PC-3 (cell line): ENCODE measurements around the gene ST6GAL1. TPM values are rescaled to one million over a fixed set of nuclear protein-coding genes. Genes with fewer than 3 reads are reported as not detected.
"Not testable (repeated sequence)": the region's sequence is repeated elsewhere in the genome, so short reads cannot be mapped to it uniquely, and the experiment has no call there.

ENCODE experiments used
- ATAC-seq: fragments of 200-7000 bp; cut with Tn5 transposase; 2 replicates; pipeline ENCODE4 v1.9.1; 2020; ENCODE audit warnings: mild to moderate bottlenecking, moderate library complexity
- BruUV-seq: library from RNA; stranded (reverse); fragments of 400-500 nt; replicated peaks from 2 replicates; lab custom pipeline; 2021; lab: Mats Ljungman, UMichigan
- CTCF ChIA-PET: fragments of 300-600 bp; sonication (Branson Sonifier 250); formaldehyde crosslinking; loops from one replicate; lab custom pipeline; 2022; ENCODE audit warnings: antibody characterized with exemption; lab: Charles Lee
- POLR2A ChIA-PET: fragments of 300-600 bp; sonication (Branson Sonifier 250); formaldehyde crosslinking; loops from one replicate; lab custom pipeline; 2022; ENCODE audit warnings: antibody characterized with exemption; ENCODE audit not compliant: unreplicated experiment; lab: Charles Lee
- DNase-seq: peaks from one replicate; pipeline ENCODE4 v3.0.0-alpha.2; 2015
- H2AFZ ChIP-seq: fragments of 300-600 bp; sonication (generic); 2 replicates; pipeline ENCODE4 v1.6.0; 2016; ENCODE audit warnings: antibody characterized with exemption, low read length
- H3F3A ChIP-seq: fragments of 300-600 bp; sonication (generic); one replicate; pipeline ENCODE4 v1.6.0; 2017; ENCODE audit warnings: antibody characterized with exemption, low read length, control low read depth, mild to moderate bottlenecking; ENCODE audit not compliant: unreplicated experiment
- H3K27ac ChIP-seq: fragments of 300-600 bp; sonication (generic); 2 replicates; pipeline ENCODE4 v1.5.1; 2016; ENCODE audit warnings: mild to moderate bottlenecking, low read length
- H3K27me3 ChIP-seq: fragments of 300-600 bp; sonication (generic); 2 replicates; pipeline ENCODE4 v1.6.1; 2016; ENCODE audit warnings: low read length, mixed read lengths
- H3K36me3 ChIP-seq: fragments of 300-600 bp; sonication (generic); 2 replicates; pipeline ENCODE4 v1.6.1; 2016; ENCODE audit warnings: low read depth, mixed run types, low read length, mixed read lengths
- H3K4me1 ChIP-seq: fragments of 300-600 bp; sonication (generic); 2 replicates; pipeline ENCODE4 v1.5.1; 2016; ENCODE audit warnings: low read length; ENCODE audit not compliant: insufficient read depth
- H3K4me2 ChIP-seq: fragments of 300-600 bp; sonication (generic); 2 replicates; pipeline ENCODE4 v1.6.0; 2016; ENCODE audit warnings: low read length
- H3K4me3 ChIP-seq: fragments of 300-600 bp; sonication (generic); 2 replicates; pipeline ENCODE4 v1.5.1; 2016; ENCODE audit warnings: mild to moderate bottlenecking, low read length, mixed read lengths
- H3K79me2 ChIP-seq: fragments of 300-600 bp; sonication (generic); 2 replicates; pipeline ENCODE4 v1.6.1; 2017; ENCODE audit warnings: low read length, mixed read lengths
- H3K9ac ChIP-seq: fragments of 300-600 bp; sonication (generic); 2 replicates; pipeline ENCODE4 v1.6.0; 2016; ENCODE audit warnings: mild to moderate bottlenecking, low read length
- H3K9me2 ChIP-seq: fragments of 300-600 bp; sonication (generic); replicated peaks from 2 replicates; pipeline ENCODE4 v1.6.1; 2016; ENCODE audit warnings: mixed run types, low read length, mixed read lengths
- H3K9me3 ChIP-seq: fragments of 300-600 bp; sonication (generic); 2 replicates; pipeline ENCODE4 v1.6.1; 2016; ENCODE audit warnings: low read length, mixed read lengths
- H4K20me1 ChIP-seq: fragments of 300-600 bp; sonication (generic); 2 replicates; pipeline ENCODE4 v1.6.1; 2016; ENCODE audit warnings: low read length, mixed read lengths
- CTCF ChIP-seq: fragments of 300-600 bp; sonication (generic); conservative IDR thresholded peaks from 2 replicates; pipeline ENCODE4 v1.5.1; 2017; ENCODE audit warnings: antibody characterized with exemption, low read depth, mild to moderate bottlenecking, low read length
- EZH2 ChIP-seq: fragments of 300-600 bp; sonication (generic); IDR thresholded peaks from one replicate; pipeline ENCODE4 v1.6.1; 2017; ENCODE audit warnings: antibody characterized with exemption, mild to moderate bottlenecking, low read length; ENCODE audit not compliant: unreplicated experiment
- EZH2phosphoT487 ChIP-seq: fragments of 300-600 bp; sonication (generic); IDR thresholded peaks from 2 replicates; pipeline ENCODE4 v1.6.1; 2018; ENCODE audit warnings: mild to moderate bottlenecking, antibody characterized with exemption, low read length, borderline replicate concordance
- intact Hi-C: fragments of 100-400 bp; cut with micrococcal nuclease; formaldehyde crosslinking; loops from 2 replicates; pipeline ENCODE4 v1.9.0; 2023
- total RNA-seq: library from RNA; depleted of rRNA; stranded (reverse); fragments of >200 nt; gene quantifications from 2 replicates; pipeline ENCODE4 v1.2.3, GENCODE V29; 2014

ST6GAL1 gene
- total RNA-seq, 1 experiment from 2014 or later: 9.4 TPM

- TF ChIP-seq EZH2phosphoT487: no peak
- TF ChIP-seq EZH2: no peak
- no peak for TF ChIP-seq CTCF
- ChIA-PET POLR2A (no interaction called here), CTCF (no interaction called here)
- DNase-seq (no peak), ATAC-seq (no peak)
- intact Hi-C loops: no loop called here
- H3K36me3 ChIP-seq: no peaks in the 10 kb centered on the region
- H3K4me2 ChIP-seq: no peak overlapping the region
- H3K27ac ChIP-seq: no peak overlapping the region
- no peaks in the 10 kb centered on the region for H3K79me2 ChIP-seq
- no peaks in the 10 kb centered on the region for H3K4me1 ChIP-seq
- no peaks in the 10 kb centered on the region for H3F3A ChIP-seq
- H3K4me3 ChIP-seq: no peak overlapping the region
- H3K27me3 ChIP-seq: no peaks in the 10 kb centered on the region
- H2AFZ ChIP-seq: no peak overlapping the region
- no peaks in the 10 kb centered on the region for H3K9me2 ChIP-seq
- no peaks in the 10 kb centered on the region for H4K20me1 ChIP-seq
- H3K9me3 ChIP-seq: no peaks in the 10 kb centered on the region
- no peak overlapping the region for H3K9ac ChIP-seq
- BruUV-seq: no TSS peak
Observed at GRCh38 chr3:186964616-186965015, 34.3 kb downstream of the ST6GAL1 start.

GRCh38 chr3:186965141-186965879 is 35.0 kb downstream of the ST6GAL1 start:
- Histone ChIP-seq H3K27me3 (no peaks in the 10 kb centered on the region), H3K4me2 (no peak overlapping the region), H3K4me3 (no peak overlapping the region), H3K9me3 (no peaks in the 10 kb centered on the region), H3K79me2 (no peaks in the 10 kb centered on the region), H3K4me1 (no peaks in the 10 kb centered on the region), H3K27ac (no peak overlapping the region), H3K9ac (no peak overlapping the region), H4K20me1 (no peaks in the 10 kb centered on the region), H3K9me2 (no peaks in the 10 kb centered on the region), H3K36me3 (no peaks in the 10 kb centered on the region), H2AFZ (no peak overlapping the region), H3F3A (no peaks in the 10 kb centered on the region)
- CTCF ChIA-PET: no interaction called here
- DNase-seq (no peak), ATAC-seq (no peak)
- intact Hi-C loops: no loop called here
- TF ChIP-seq EZH2phosphoT487: no peak
- no peak for TF ChIP-seq EZH2
- no TSS peak for BruUV-seq
- POLR2A ChIA-PET: no interaction called here

GRCh38 chr3:186966406-186966805 is 36.1 kb downstream of the ST6GAL1 start:
- H3K27me3 ChIP-seq: no peaks in the 10 kb centered on the region
- 0 out of 2 replicates have a peak, but pooled peaks cover 2% of the 10 kb centered on the region for H3K4me1 ChIP-seq
- no peaks in the 10 kb centered on the region for H3K9me3 ChIP-seq
- no TSS peak for BruUV-seq
- no peak overlapping the region for H3K9ac ChIP-seq
- no peaks in the 10 kb centered on the region for H3F3A ChIP-seq
- intact Hi-C loops: no loop called here
- no peak overlapping the region for H2AFZ ChIP-seq
- DNase-seq (no peak), ATAC-seq (no peak)
- H3K36me3 ChIP-seq: no peaks in the 10 kb centered on the region
- TF ChIP-seq EZH2phosphoT487 (no peak), CTCF (no peak), EZH2 (no peak)
- POLR2A ChIA-PET: no interaction called here
- H3K9me2 ChIP-seq: no peaks in the 10 kb centered on the region
- H3K79me2 ChIP-seq: no peaks in the 10 kb centered on the region
- CTCF ChIA-PET: no interaction called here
- H3K4me3 ChIP-seq: no peak overlapping the region
- no peak overlapping the region for H3K4me2 ChIP-seq
- H4K20me1 ChIP-seq: no peaks in the 10 kb centered on the region
- no peak overlapping the region for H3K27ac ChIP-seq

- H3K36me3 ChIP-seq, H3K27ac ChIP-seq, H3K4me2 ChIP-seq, H3K27me3 ChIP-seq, H3K9me2 ChIP-seq, DNase-seq, H3K4me3 ChIP-seq, H4K20me1 ChIP-seq, H3K4me1 ChIP-seq, H3K9ac ChIP-seq, CTCF ChIA-PET, intact Hi-C loops, H3K9me3 ChIP-seq, POLR2A ChIA-PET, H2AFZ ChIP-seq, H3K79me2 ChIP-seq, ATAC-seq, BruUV-seq, H3F3A ChIP-seq: not testable (repeated sequence)
Observed at GRCh38 chr3:186967236-186967635, 36.9 kb downstream of the ST6GAL1 start.
